Immature natural killer cell (primary cell): ENCODE data around the gene COPZ1. TPM values are rescaled to one million over a fixed set of nuclear protein-coding genes. Genes with fewer than 3 reads are reported as not detected.

ENCODE experiments used
- DNase-seq, 3 donors: peaks; one replicate each; pipeline ENCODE4 v3.0.0; 2022; ENCODE audit warnings: mixed read lengths in 1 of 3
- H3K27ac Mint-ChIP-seq, 6 donors: one replicate each; pipeline ENCODE4 v1.8.0; 2020; ENCODE audit warnings: mixed read lengths in 6 of 6, mild to moderate bottlenecking in 5 of 6, inconsistent platforms in 4 of 6, moderate library complexity in 3 of 6
- H3K27me3 Mint-ChIP-seq, 3 donors: one replicate each; pipeline ENCODE4 v1.8.0; 2020 to 2021; ENCODE audit warnings: low read depth in 3 of 3, mild to moderate bottlenecking in 3 of 3, mixed read lengths in 3 of 3, moderate library complexity in 3 of 3, inconsistent platforms in 1 of 3
- H3K36me3 Mint-ChIP-seq, 3 donors: one replicate each; pipeline ENCODE4 v1.8.0; 2020; ENCODE audit warnings: mixed read lengths in 3 of 3, inconsistent platforms in 2 of 3, mild to moderate bottlenecking in 2 of 3
- H3K4me1 Mint-ChIP-seq, 2 donors: one replicate each; pipeline ENCODE4 v1.8.0; 2020; ENCODE audit warnings: inconsistent platforms in 2 of 2, mild to moderate bottlenecking in 2 of 2, mixed read lengths in 2 of 2, moderate library complexity in 1 of 2
- H3K4me3 Mint-ChIP-seq, 5 donors: one replicate each; pipeline ENCODE4 v1.8.0; 2020; ENCODE audit warnings: mild to moderate bottlenecking in 5 of 5, mixed read lengths in 5 of 5, inconsistent platforms in 3 of 5, moderate library complexity in 3 of 5
- H3K9me3 Mint-ChIP-seq, 6 donors: one replicate each; pipeline ENCODE4 v1.8.0; 2020; ENCODE audit warnings: mild to moderate bottlenecking in 6 of 6, mixed read lengths in 6 of 6, inconsistent platforms in 4 of 6, moderate library complexity in 3 of 6
- polyA plus RNA-seq, 3 donors: library from polyadenylated mRNA; unstranded; fragments of 300-500 nt; fragmentation: Illumina TruSeq; gene quantifications; one replicate each; pipeline ENCODE4 v1.2.3, GENCODE V29; 2021

The COPZ1 gene
- polyA plus RNA-seq, 3 donors from 2014 or later: 202 to 341 (median 202) TPM

- Mint-ChIP-seq H3K4me1 (peaks cover 0 to 2% of the 10 kb centered on the region in 2 donors), H3K9me3 (no peaks in the 10 kb centered on the region), H3K27ac (peak overlapping the region; percentile 19 to 74 (median 64))
Measured at GRCh38 chr12:54286042-54287030, 38.6 kb upstream of the COPZ1 start.

GRCh38 chr12:54287261-54288157 is 37.4 kb upstream of the COPZ1 start:
- DNase-seq: no peak
- H3K4me1 Mint-ChIP-seq: peaks cover 0 to 2% of the 10 kb centered on the region in 2 donors

More at GRCh38 chr12:54286042-54287030, 38.6 kb upstream of the COPZ1 start:
- Mint-ChIP-seq H3K4me3 (peak overlapping the region in 2 of 5 donors; percentile 19 to 31), H3K27me3 (peaks cover 4 to 19% (median 14%) of the 10 kb centered on the region in 3 donors), H3K36me3 (peaks cover 24 to 64% (median 34%) of the 10 kb centered on the region in 3 donors)
- no peak for DNase-seq

GRCh38 chr12:54292083-54292930 is 32.6 kb upstream of the COPZ1 start:
- no peak overlapping the region for H3K27ac Mint-ChIP-seq
- H3K36me3 Mint-ChIP-seq: peaks cover 0 to 11% (median 1%) of the 10 kb centered on the region in 3 donors
- peaks cover 0 to 8% (median 2%) of the 10 kb centered on the region in 3 donors for H3K27me3 Mint-ChIP-seq
- no peak for DNase-seq
- H3K9me3 Mint-ChIP-seq: no peaks in the 10 kb centered on the region
- no peak overlapping the region for H3K4me3 Mint-ChIP-seq
- peaks cover 6 to 7% of the 10 kb centered on the region in 2 donors for H3K4me1 Mint-ChIP-seq

More at GRCh38 chr12:54287261-54288157, 37.4 kb upstream of the COPZ1 start:
- Mint-ChIP-seq H3K36me3 (peaks cover 15 to 52% (median 27%) of the 10 kb centered on the region in 3 donors), H3K27me3 (peaks cover 0 to 15% (median 14%) of the 10 kb centered on the region in 3 donors), H3K4me3 (no peak overlapping the region), H3K27ac (peak overlapping the region in 5 of 6 donors; percentile 11 to 61 (median 30)), H3K9me3 (no peaks in the 10 kb centered on the region)

GRCh38 chr12:54292931-54293241 is 32.0 kb upstream of the COPZ1 start:
- peaks cover 0 to 5% (median 0%) of the 10 kb centered on the region in 3 donors for H3K36me3 Mint-ChIP-seq
- no peak for DNase-seq
- H3K4me1 Mint-ChIP-seq: peaks cover 9 to 12% of the 10 kb centered on the region in 2 donors
- H3K4me3 Mint-ChIP-seq: no peak overlapping the region
- H3K27me3 Mint-ChIP-seq: peaks cover 0 to 4% (median 4%) of the 10 kb centered on the region in 3 donors
- peak overlapping the region in 1 of 6 donors; percentile 37 for H3K27ac Mint-ChIP-seq
- no peaks in the 10 kb centered on the region for H3K9me3 Mint-ChIP-seq

- Mint-ChIP-seq H3K27me3 (peaks cover 2 to 11% (median 6%) of the 10 kb centered on the region in 3 donors), H3K4me1 (peaks cover 12 to 16% of the 10 kb centered on the region in 2 donors), H3K4me3 (no peak overlapping the region), H3K36me3 (no peaks in the 10 kb centered on the region), H3K27ac (no peak overlapping the region), H3K9me3 (no peaks in the 10 kb centered on the region)
- peak; percentile 53 to 61 (median 58) for DNase-seq
Measured at GRCh38 chr12:54294152-54294952, 30.6 kb upstream of the COPZ1 start.

GRCh38 chr12:54294953-54295566 is 29.9 kb upstream of the COPZ1 start:
- Mint-ChIP-seq H3K36me3 (no peaks in the 10 kb centered on the region), H3K4me3 (no peak overlapping the region), H3K27me3 (peaks cover 4 to 13% (median 11%) of the 10 kb centered on the region in 3 donors), H3K27ac (no peak overlapping the region), H3K9me3 (no peaks in the 10 kb centered on the region), H3K4me1 (peaks cover 12 to 18% of the 10 kb centered on the region in 2 donors)
- DNase-seq: no peak

- peaks cover 21 to 31% of the 10 kb centered on the region in 2 donors for H3K4me1 Mint-ChIP-seq
- H3K27ac Mint-ChIP-seq: peak overlapping the region in 2 of 6 donors; percentile 6 to 13
- H3K9me3 Mint-ChIP-seq: no peaks in the 10 kb centered on the region
- H3K27me3 Mint-ChIP-seq: peaks cover 8 to 16% (median 13%) of the 10 kb centered on the region in 3 donors
- H3K4me3 Mint-ChIP-seq: no peak overlapping the region
- no peak for DNase-seq
- no peaks in the 10 kb centered on the region for H3K36me3 Mint-ChIP-seq
Measured at GRCh38 chr12:54296393-54297099, 28.4 kb upstream of the COPZ1 start.

- Mint-ChIP-seq H3K4me3 (no peak overlapping the region), H3K27ac (no peak overlapping the region), H3K9me3 (no peaks in the 10 kb centered on the region), H3K27me3 (peaks cover 10 to 19% (median 13%) of the 10 kb centered on the region in 3 donors), H3K4me1 (peaks cover 32 to 45% of the 10 kb centered on the region in 2 donors), H3K36me3 (no peaks in the 10 kb centered on the region)
- DNase-seq: no peak
Measured at GRCh38 chr12:54298904-54299303, 26.0 kb upstream of the COPZ1 start.

- Mint-ChIP-seq H3K36me3 (no peaks in the 10 kb centered on the region), H3K9me3 (no peaks in the 10 kb centered on the region), H3K4me3 (peak overlapping the region in 2 of 5 donors; percentile 11 to 29), H3K27me3 (peaks cover 10 to 19% (median 16%) of the 10 kb centered on the region in 3 donors), H3K27ac (peak overlapping the region in 1 of 6 donors; percentile 42), H3K4me1 (peaks cover 40 to 53% of the 10 kb centered on the region in 2 donors)
- DNase-seq: no peak
Measured at GRCh38 chr12:54299515-54300224, 25.3 kb upstream of the COPZ1 start.

GRCh38 chr12:54300225-54300731 is 24.7 kb upstream of the COPZ1 start:
- H3K27ac Mint-ChIP-seq: no peak overlapping the region
- H3K4me1 Mint-ChIP-seq: peaks cover 45 to 59% of the 10 kb centered on the region in 2 donors
- H3K27me3 Mint-ChIP-seq: peaks cover 10 to 19% (median 16%) of the 10 kb centered on the region in 3 donors
- no peaks in the 10 kb centered on the region for H3K36me3 Mint-ChIP-seq
- DNase-seq: no peak
- H3K9me3 Mint-ChIP-seq: no peaks in the 10 kb centered on the region
- peak overlapping the region in 2 of 5 donors; percentile 29 to 61 for H3K4me3 Mint-ChIP-seq
